ENCODE results near the gene LIN9. TPM values are rescaled to one million over a fixed set of nuclear protein-coding genes. Genes with fewer than 3 reads are reported as not detected.

Gene LIN9
- total RNA-seq, 1 donor from 2014 or later, result 14.0 TPM

DNA sequence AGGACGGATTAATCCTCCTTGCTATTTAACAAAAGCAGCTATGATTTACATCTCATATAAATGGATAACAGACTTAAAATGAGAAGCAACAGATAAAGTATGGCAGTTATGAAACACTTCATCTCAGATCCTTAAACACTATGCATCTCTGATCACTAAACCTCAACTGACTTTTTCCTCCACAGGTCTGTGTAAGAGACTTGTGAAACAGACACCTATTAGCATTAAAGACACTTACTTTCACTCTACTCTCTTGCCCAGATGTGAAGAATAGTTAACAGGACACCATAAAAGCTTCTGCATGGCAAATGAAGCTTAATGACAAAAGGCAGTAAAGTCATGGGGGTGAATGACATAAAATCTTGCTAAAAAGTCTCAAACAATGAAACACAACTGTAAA is 6.2 kb downstream of the LIN9 start:
- no peaks in the 10 kb centered on the region for H3K27me3 Mint-ChIP-seq (ENCODE audit: low read depth)
- H3K4me1 Mint-ChIP-seq, result peaks cover 25% of the 10 kb centered on the region
- H3K4me3 Mint-ChIP-seq, result no peak overlapping the region
- H3K27ac Mint-ChIP-seq (ENCODE audit: unreplicated experiment), result no peak overlapping the region
- TF ChIP-seq, protein P1, sequence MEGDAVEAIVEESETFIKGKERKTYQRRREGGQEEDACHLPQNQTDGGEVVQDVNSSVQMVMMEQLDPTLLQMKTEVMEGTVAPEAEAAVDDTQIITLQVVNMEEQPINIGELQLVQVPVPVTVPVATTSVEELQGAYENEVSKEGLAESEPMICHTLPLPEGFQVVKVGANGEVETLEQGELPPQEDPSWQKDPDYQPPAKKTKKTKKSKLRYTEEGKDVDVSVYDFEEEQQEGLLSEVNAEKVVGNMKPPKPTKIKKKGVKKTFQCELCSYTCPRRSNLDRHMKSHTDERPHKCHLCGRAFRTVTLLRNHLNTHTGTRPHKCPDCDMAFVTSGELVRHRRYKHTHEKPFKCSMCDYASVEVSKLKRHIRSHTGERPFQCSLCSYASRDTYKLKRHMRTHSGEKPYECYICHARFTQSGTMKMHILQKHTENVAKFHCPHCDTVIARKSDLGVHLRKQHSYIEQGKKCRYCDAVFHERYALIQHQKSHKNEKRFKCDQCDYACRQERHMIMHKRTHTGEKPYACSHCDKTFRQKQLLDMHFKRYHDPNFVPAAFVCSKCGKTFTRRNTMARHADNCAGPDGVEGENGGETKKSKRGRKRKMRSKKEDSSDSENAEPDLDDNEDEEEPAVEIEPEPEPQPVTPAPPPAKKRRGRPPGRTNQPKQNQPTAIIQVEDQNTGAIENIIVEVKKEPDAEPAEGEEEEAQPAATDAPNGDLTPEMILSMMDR (conservative IDR thresholded peaks at IDR 0.05), result no peak
- H3K9me3 Mint-ChIP-seq, result no peaks in the 10 kb centered on the region
- H3K36me3 Mint-ChIP-seq (ENCODE audit: low read depth), result peaks cover 2% of the 10 kb centered on the region
- DNase-seq (ENCODE audit: low read depth, low spot score), result no peak

DNA sequence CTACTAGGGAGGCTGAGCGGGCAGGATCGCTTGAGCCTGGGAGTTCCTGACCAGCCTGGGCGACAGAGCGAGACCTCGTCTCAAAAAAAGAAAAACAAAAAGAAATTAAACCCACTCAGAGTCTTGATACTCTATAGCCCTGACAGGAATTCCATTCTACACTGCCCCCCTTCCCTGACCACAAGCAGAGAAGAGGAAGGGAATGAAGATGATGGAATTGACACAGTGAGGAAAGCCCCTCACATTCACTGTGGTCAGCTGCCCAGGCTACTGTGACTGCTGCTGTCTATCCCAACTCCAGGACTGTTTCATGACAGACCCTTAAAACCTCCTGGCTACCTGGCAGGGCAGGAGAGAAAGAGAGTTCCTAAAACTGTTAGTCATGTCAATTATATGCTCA is 12.1 kb downstream of the LIN9 start:
- H3K27ac Mint-ChIP-seq (ENCODE audit: unreplicated experiment), result no peak overlapping the region
- no peaks in the 10 kb centered on the region for H3K36me3 Mint-ChIP-seq (ENCODE audit: low read depth)
- no peak for DNase-seq (ENCODE audit: low read depth, low spot score)
- TF ChIP-seq, protein P1 (conservative IDR thresholded peaks at IDR 0.05), result no peak
- no peaks in the 10 kb centered on the region for H3K9me3 Mint-ChIP-seq
- no peaks in the 10 kb centered on the region for H3K27me3 Mint-ChIP-seq (ENCODE audit: low read depth)
- H3K4me1 Mint-ChIP-seq, result peaks cover 4% of the 10 kb centered on the region
- H3K4me3 Mint-ChIP-seq, result no peak overlapping the region

DNA sequence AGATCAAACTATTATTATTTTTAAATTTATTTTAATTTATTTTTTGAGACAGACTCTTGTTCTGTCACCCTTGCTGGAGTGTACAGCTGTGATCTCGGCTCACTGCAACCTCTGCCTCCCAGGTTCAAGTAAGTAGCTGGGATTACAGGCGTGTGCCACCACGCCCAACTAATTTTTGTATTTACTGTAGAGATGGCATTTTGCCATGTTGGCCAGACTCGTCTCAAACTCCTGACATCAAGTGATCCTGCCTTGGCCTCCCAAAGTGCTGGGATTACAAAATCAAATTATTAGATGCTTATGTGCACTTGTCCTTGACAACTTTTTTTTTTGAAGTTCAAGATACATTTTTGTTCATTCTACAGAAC is 15.4 kb downstream of the LIN9 start:
- Mint-ChIP-seq H3K4me1 (no peaks in the 10 kb centered on the region), H3K4me3 (no peak overlapping the region), H3K36me3 (ENCODE audit: low read depth) (no peaks in the 10 kb centered on the region), H3K27ac (ENCODE audit: unreplicated experiment) (no peak overlapping the region), H3K27me3 (ENCODE audit: low read depth) (no peaks in the 10 kb centered on the region), H3K9me3 (no peaks in the 10 kb centered on the region)
- DNase-seq (ENCODE audit: low read depth, low spot score), result no peak
- TF ChIP-seq, protein P1 (conservative IDR thresholded peaks at IDR 0.05), result no peak

DNA sequence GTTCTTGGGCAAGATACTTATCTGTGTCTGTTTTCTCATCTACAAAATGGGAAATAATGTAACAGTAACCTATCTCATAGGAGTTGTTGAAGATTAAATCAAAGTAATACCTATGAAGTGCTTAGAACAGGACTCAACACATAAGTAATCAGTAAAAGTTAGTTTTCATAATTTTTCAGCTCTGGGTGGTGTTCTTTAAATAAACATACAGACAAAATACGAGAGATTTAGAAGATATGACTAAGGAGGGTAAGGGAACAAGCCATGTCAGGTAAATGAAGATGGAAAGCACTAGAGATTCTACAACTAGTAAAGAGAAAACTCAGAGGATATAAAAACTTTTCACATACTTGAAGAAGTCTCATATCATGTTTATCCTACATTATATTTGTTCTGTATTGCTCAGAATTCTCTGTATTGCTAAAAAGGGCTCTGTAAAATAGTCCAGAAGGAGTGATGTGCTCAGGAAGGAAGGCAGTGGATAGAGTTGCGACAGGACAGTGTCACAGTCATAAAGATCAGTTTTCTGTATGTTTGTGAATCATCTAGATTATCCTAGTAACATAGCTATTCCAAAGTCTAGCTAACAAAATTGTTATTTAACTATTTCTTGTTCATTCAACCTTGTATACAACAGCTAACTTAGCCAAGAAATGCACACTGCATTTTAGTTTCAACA is 16.0 kb downstream of the LIN9 start:
- no peak for DNase-seq (ENCODE audit: low read depth, low spot score)
- TF ChIP-seq, protein P1 (conservative IDR thresholded peaks at IDR 0.05), result no peak

DNA sequence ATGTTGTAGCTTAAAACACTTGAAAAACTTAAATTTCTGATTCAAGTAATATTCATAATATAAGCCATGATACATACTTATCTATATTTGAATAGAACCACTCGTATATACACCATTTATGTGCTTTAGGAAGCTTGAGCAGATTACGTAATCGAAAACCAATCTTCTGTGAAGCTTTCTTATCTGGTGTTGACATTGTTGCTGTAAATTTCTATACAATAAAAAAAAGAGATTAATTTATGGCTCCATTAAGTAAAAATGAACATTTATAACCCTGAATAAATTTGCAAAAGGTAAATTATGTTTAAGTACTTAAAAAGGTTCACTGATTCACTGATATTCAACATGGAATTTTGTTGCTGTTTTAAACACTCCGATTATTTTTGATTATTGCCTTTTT is 21.4 kb downstream of the LIN9 start:
- Mint-ChIP-seq H3K4me1 (no peaks in the 10 kb centered on the region), H3K9me3 (no peaks in the 10 kb centered on the region), H3K36me3 (ENCODE audit: low read depth) (peaks cover 9% of the 10 kb centered on the region), H3K27ac (ENCODE audit: unreplicated experiment) (no peak overlapping the region), H3K27me3 (ENCODE audit: low read depth) (no peaks in the 10 kb centered on the region), H3K4me3 (no peak overlapping the region)
- TF ChIP-seq, protein P1 (conservative IDR thresholded peaks at IDR 0.05), result no peak
- no peak for DNase-seq (ENCODE audit: low read depth, low spot score)

More for the DNA sequence above, 16.0 kb downstream of the LIN9 start:
- Mint-ChIP-seq H3K4me3 (no peak overlapping the region), H3K4me1 (no peaks in the 10 kb centered on the region), H3K27me3 (ENCODE audit: low read depth) (no peaks in the 10 kb centered on the region), H3K36me3 (ENCODE audit: low read depth) (peaks cover 3% of the 10 kb centered on the region), H3K27ac (ENCODE audit: unreplicated experiment) (no peak overlapping the region), H3K9me3 (no peaks in the 10 kb centered on the region)

All from neural crest cell (in vitro differentiated cells).